ENCODE results near the gene RTN4RL1.

GRCh38 chr17:1930337-1930645, 94.8 kb downstream of the RTN4RL1 start:
- TF ChIP-seq, protein P1, sequence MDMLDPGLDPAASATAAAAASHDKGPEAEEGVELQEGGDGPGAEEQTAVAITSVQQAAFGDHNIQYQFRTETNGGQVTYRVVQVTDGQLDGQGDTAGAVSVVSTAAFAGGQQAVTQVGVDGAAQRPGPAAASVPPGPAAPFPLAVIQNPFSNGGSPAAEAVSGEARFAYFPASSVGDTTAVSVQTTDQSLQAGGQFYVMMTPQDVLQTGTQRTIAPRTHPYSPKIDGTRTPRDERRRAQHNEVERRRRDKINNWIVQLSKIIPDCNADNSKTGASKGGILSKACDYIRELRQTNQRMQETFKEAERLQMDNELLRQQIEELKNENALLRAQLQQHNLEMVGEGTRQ (CRISPR knock-in tag; IDR thresholded peaks at IDR 0.05), result no peak
- TF ChIP-seq TARDBP (IDR thresholded peaks at IDR 0.05), result no peak
